Activated naive CD4-positive, alpha-beta T cell treated with anti-CD3 and anti-CD28 coated beads for 36 hours (primary cell): ENCODE data around the gene GALNT17. TPM values are rescaled to one million over a fixed set of nuclear protein-coding genes. Genes with fewer than 3 reads are reported as not detected.

Experiments used
- CTCF ChIA-PET: fragments of 350-600 bp; sonication (Branson Sonifier 250); formaldehyde crosslinking; loops from one replicate; lab custom pipeline; 2021; ENCODE audit warnings: antibody characterized with exemption; lab: Charles Lee
- DNase-seq: peaks from one replicate; pipeline ENCODE4 v3.0.0-alpha.2; 2020
- H3K27ac Mint-ChIP-seq: one replicate; pipeline ENCODE4 v1.8.0; 2021; ENCODE audit warnings: mild to moderate bottlenecking, mixed read lengths
- H3K27me3 Mint-ChIP-seq: one replicate; pipeline ENCODE4 v1.8.0; 2021; ENCODE audit warnings: low read depth, mixed read lengths
- H3K36me3 Mint-ChIP-seq: one replicate; pipeline ENCODE4 v1.8.0; 2021; ENCODE audit warnings: low read depth, mixed read lengths
- H3K4me1 Mint-ChIP-seq: one replicate; pipeline ENCODE4 v1.8.0; 2021; ENCODE audit warnings: low read depth, mixed read lengths
- H3K4me3 Mint-ChIP-seq: one replicate; pipeline ENCODE4 v1.8.0; 2021; ENCODE audit warnings: mild to moderate bottlenecking, moderate library complexity, mixed read lengths
- H3K9me3 Mint-ChIP-seq: one replicate; pipeline ENCODE4 v1.8.0; 2021; ENCODE audit warnings: mixed read lengths
- intact Hi-C: fragments of 100-400 bp; cut with micrococcal nuclease; formaldehyde crosslinking; loops from one replicate; pipeline ENCODE4 v1.15.1; 2023
- total RNA-seq, 2 experiments: library from RNA; stranded (reverse); gene quantifications; one replicate each; pipeline ENCODE4 v1.2.3, GENCODE V29; 2021

The GALNT17 gene
- total RNA-seq, 2 experiments from 2014 or later = not detected

DNA sequence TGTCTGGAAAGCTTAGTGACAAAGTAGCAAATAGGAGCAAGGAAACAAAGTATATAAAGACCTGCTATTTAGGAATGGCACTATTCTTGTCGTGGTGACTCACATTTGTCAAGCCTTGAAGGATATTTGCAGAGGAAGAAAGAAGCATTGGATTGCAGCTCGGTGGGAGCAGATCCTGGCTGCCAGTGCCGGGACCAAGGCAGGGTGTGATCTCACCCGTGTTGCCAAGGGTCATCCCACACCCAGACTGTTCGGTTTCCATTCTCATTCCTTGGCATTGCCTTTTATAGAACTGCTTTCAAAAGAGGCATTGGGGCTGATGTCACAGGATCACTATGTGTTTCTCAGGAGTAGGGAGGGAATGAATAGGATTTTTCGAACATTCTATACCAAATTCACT lies 176.2 kb downstream of the GALNT17 start:
- peaks cover 2% of the 10 kb centered on the region for H3K27me3 Mint-ChIP-seq
- no peaks in the 10 kb centered on the region for H3K4me1 Mint-ChIP-seq
- DNase-seq = no peak
- intact Hi-C loops = no loop called here
- no peak overlapping the region for H3K27ac Mint-ChIP-seq
- peaks cover 25% of the 10 kb centered on the region for H3K9me3 Mint-ChIP-seq
- no peak overlapping the region for H3K4me3 Mint-ChIP-seq
- no peaks in the 10 kb centered on the region for H3K36me3 Mint-ChIP-seq
- CTCF ChIA-PET = no interaction called here

DNA sequence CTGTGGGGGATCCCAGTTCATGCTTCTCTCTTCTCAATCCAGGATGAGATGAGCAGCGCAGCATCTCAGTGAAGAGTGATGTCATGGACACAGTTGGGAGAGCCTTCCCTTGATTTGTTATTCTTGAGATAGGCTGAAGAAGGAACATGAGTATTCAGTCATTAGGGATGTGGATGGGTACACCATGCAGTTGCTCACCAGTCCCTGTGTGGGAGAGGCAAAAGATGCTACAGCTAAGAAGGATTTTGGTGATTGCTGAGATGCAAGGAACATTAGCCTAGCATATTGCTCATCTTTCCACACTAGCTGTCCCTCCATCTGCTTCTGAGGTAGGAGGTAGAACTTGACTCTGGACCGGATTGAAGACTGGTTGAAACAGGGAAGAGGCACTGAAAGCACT lies 179.6 kb downstream of the GALNT17 start:
- Mint-ChIP-seq H3K4me1 (no peaks in the 10 kb centered on the region), H3K36me3 (no peaks in the 10 kb centered on the region), H3K9me3 (peaks cover 33% of the 10 kb centered on the region), H3K27me3 (peaks cover 2% of the 10 kb centered on the region), H3K4me3 (no peak overlapping the region), H3K27ac (no peak overlapping the region)
- CTCF ChIA-PET = no interaction called here
- intact Hi-C loops = no loop called here
- no peak for DNase-seq

DNA sequence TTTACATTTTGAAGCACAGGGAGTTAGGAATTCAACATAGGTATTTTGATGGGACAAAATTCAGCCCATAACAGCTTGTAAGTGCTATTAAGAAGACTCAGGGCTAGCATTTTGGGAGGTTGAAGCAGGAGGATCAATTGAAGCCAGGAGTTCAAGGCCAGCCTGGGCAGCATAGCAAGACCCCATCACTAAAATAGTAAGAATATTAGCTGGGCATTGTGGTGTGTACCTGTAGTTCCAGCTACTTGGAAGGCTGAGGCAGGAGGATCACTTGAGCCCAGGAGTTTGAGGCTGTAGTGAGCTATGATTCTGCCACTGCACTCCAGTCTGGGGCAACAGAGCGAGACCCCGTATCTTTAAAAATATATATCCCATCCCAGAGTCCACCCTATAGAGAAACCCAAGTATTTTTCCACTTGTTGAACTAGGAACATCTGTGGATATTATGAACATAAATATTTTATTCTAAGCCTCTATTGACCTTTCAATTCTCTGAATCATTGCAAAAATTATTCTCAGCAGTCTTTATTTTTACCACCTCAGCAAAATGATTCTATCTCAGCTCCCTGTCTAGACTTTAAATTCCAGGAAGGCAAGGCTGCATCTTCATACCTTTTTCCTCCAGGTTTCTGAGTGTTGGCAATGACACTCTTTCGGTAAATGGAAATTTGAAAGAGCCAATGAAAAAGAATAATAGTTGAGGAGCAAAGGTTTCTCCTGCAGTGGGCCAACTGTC lies 181.0 kb downstream of the GALNT17 start:
- DNase-seq = no peak
- Mint-ChIP-seq H3K4me1 (no peaks in the 10 kb centered on the region), H3K36me3 (no peaks in the 10 kb centered on the region), H3K4me3 (no peak overlapping the region), H3K9me3 (peaks cover 29% of the 10 kb centered on the region), H3K27ac (no peak overlapping the region), H3K27me3 (peaks cover 2% of the 10 kb centered on the region)
- intact Hi-C loops = no loop called here
- CTCF ChIA-PET = no interaction called here

- no peak for DNase-seq
- Mint-ChIP-seq H3K4me3 (no peak overlapping the region), H3K4me1 (no peaks in the 10 kb centered on the region), H3K27me3 (peaks cover 2% of the 10 kb centered on the region), H3K36me3 (no peaks in the 10 kb centered on the region), H3K9me3 (peaks cover 29% of the 10 kb centered on the region), H3K27ac (no peak overlapping the region)
- intact Hi-C loops = no loop called here
- CTCF ChIA-PET = no interaction called here
These were observed 181.6 kb downstream of the GALNT17 start for GRCh38 chr7:71313553-71313952.

DNA sequence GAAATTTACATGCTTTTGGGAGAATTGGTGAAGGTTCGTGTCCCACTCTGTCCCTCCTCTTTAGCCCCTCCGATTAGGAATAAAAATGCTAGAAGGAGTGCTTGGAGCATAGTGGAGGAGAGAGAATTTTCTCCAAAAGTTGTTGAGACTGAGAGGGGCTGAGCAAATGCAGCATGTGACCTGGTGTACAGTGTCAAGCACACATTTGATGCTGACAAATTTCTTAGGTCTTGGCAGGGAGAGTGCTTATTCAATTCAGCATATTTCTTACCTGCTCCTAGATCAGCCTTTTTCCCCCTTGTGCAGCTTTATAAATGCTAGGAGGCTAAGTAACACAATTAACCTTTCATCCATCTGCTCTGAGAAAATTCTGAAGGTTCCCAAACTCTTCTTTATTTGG lies 189.0 kb downstream of the GALNT17 start:
- Mint-ChIP-seq H3K4me3 (no peak overlapping the region), H3K27ac (no peak overlapping the region), H3K4me1 (no peaks in the 10 kb centered on the region), H3K27me3 (no peaks in the 10 kb centered on the region), H3K9me3 (peaks cover 9% of the 10 kb centered on the region), H3K36me3 (no peaks in the 10 kb centered on the region)
- DNase-seq = no peak
- CTCF ChIA-PET = no interaction called here
- intact Hi-C loops = no loop called here

- no peaks in the 10 kb centered on the region for H3K36me3 Mint-ChIP-seq
- CTCF ChIA-PET = no interaction called here
- no peaks in the 10 kb centered on the region for H3K27me3 Mint-ChIP-seq
- no peaks in the 10 kb centered on the region for H3K4me1 Mint-ChIP-seq
- no peak overlapping the region for H3K27ac Mint-ChIP-seq
- H3K4me3 Mint-ChIP-seq = no peak overlapping the region
- DNase-seq = no peak
- H3K9me3 Mint-ChIP-seq = peaks cover 9% of the 10 kb centered on the region
- intact Hi-C loops = no loop called here
These were observed 190.3 kb downstream of the GALNT17 start for GRCh38 chr7:71322201-71322600.

DNA sequence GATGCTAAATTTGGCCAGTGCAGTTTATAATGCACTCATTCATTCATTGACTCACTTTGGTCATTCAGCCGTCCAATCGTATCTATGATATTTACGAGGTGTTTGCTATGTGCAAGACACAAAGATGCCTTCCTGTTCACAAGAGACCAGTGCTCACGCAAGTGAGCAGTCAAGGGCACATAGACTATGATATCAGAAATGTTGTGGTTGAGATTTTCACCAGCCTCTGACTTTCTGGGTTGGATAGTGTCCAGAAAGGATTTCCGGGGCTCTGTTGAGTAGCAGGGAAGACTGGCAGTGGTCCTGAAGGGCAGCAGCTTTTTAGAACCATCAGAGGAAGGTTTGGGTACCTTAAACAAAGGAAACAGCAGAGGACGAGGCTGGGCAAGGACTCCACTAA lies 191.8 kb downstream of the GALNT17 start:
- CTCF ChIA-PET = no interaction called here
- intact Hi-C loops = no loop called here
- Mint-ChIP-seq H3K4me3 (no peak overlapping the region), H3K36me3 (no peaks in the 10 kb centered on the region), H3K27ac (no peak overlapping the region), H3K9me3 (peaks cover 11% of the 10 kb centered on the region), H3K27me3 (no peaks in the 10 kb centered on the region), H3K4me1 (no peaks in the 10 kb centered on the region)
- no peak for DNase-seq

DNA sequence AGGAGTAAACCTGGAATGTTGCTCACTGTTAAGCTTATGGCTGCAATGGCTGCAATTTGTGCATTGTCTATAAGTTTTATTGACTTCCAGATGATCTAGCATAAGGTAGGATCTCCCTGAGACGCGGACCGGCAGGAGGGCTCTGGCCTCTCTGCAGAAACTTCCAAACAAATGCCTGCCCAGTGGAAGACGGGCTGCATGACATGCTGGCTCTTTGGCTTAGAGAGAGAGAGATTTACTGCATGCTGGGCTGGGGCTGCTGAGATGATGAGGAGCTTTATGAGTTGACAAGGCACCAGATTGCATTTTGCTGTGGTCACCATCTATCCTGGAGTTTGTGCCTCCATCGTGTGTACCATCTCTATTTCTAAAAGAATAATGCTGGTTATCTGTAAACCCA lies 193.2 kb downstream of the GALNT17 start:
- H3K4me3 Mint-ChIP-seq = no peak overlapping the region
- H3K27me3 Mint-ChIP-seq = no peaks in the 10 kb centered on the region
- no peaks in the 10 kb centered on the region for H3K36me3 Mint-ChIP-seq
- CTCF ChIA-PET = interaction anchor here (0.6 kb wide), 1 partner anchor 102 kb away, joined by 4 read pairs; no protein-coding TSS in a partner anchor
- H3K27ac Mint-ChIP-seq = no peak overlapping the region
- H3K4me1 Mint-ChIP-seq = no peaks in the 10 kb centered on the region
- intact Hi-C loops = no loop called here
- DNase-seq = no peak
- peaks cover 8% of the 10 kb centered on the region for H3K9me3 Mint-ChIP-seq

GRCh38 chr7:71326595-71326994 lies 194.7 kb downstream of the GALNT17 start:
- CTCF ChIA-PET = no interaction called here
- DNase-seq = no peak
- Mint-ChIP-seq H3K27me3 (no peaks in the 10 kb centered on the region), H3K27ac (no peak overlapping the region), H3K4me3 (no peak overlapping the region), H3K4me1 (no peaks in the 10 kb centered on the region), H3K9me3 (peaks cover 8% of the 10 kb centered on the region), H3K36me3 (no peaks in the 10 kb centered on the region)
- intact Hi-C loops = no loop called here

DNA sequence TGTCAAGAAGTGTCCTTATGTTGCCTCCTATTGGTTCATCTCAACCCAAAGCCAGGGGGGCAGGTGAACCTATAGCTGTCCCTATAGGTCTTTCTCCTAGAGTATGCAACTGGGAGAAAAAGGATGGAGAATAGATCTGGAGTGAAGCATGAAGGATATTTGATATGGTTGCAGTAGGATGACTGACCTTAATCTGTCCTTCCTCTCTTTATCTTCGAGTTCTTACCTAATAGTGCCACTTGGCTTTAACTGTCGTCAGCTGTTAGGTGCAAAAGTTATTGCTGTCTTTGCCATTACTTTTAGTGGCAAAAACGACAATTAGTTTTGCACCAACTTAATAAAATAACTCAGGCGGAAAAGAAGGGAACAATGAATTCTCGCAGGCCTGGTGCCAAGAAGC lies 196.0 kb downstream of the GALNT17 start:
- no peaks in the 10 kb centered on the region for H3K27me3 Mint-ChIP-seq
- no peak for DNase-seq
- intact Hi-C loops = no loop called here
- no peak overlapping the region for H3K4me3 Mint-ChIP-seq
- H3K9me3 Mint-ChIP-seq = peaks cover 6% of the 10 kb centered on the region
- no peaks in the 10 kb centered on the region for H3K4me1 Mint-ChIP-seq
- CTCF ChIA-PET = no interaction called here
- no peak overlapping the region for H3K27ac Mint-ChIP-seq
- no peaks in the 10 kb centered on the region for H3K36me3 Mint-ChIP-seq

- peaks cover 6% of the 10 kb centered on the region for H3K9me3 Mint-ChIP-seq
- H3K4me3 Mint-ChIP-seq = no peak overlapping the region
- no peak overlapping the region for H3K27ac Mint-ChIP-seq
- H3K27me3 Mint-ChIP-seq = no peaks in the 10 kb centered on the region
- no peaks in the 10 kb centered on the region for H3K4me1 Mint-ChIP-seq
- DNase-seq = no peak
- intact Hi-C loops = no loop called here
- CTCF ChIA-PET = no interaction called here
- no peaks in the 10 kb centered on the region for H3K36me3 Mint-ChIP-seq
These were observed 197.2 kb downstream of the GALNT17 start for GRCh38 chr7:71329030-71329660.

DNA sequence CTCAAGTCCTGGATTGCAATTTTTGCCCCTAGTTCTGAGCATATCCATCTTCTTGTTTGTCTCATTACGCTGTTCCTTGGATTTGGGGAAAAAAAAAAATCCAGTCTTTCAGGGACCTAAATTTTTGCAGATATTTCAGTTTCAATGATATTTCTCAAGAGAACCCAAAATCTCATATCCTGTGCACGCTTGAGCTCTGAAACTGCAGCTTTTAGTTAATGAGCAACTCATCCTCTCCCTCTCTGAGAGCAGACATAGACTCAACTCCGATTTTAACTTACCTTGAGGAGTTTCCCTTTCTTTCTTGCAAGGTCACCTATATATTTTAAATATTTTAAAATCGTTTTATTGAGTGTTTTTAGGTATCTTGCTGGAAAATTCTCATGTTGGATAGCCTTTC lies 200.3 kb downstream of the GALNT17 start:
- CTCF ChIA-PET = interaction anchor here (0.6 kb wide), 1 partner anchor 162 kb away, joined by 7 read pairs; no protein-coding TSS in a partner anchor
- no peaks in the 10 kb centered on the region for H3K4me1 Mint-ChIP-seq
- DNase-seq = no peak
- intact Hi-C loops = no loop called here
- H3K4me3 Mint-ChIP-seq = no peak overlapping the region
- no peaks in the 10 kb centered on the region for H3K36me3 Mint-ChIP-seq
- no peaks in the 10 kb centered on the region for H3K27me3 Mint-ChIP-seq
- H3K27ac Mint-ChIP-seq = no peak overlapping the region
- peaks cover 8% of the 10 kb centered on the region for H3K9me3 Mint-ChIP-seq

- no peak overlapping the region for H3K4me3 Mint-ChIP-seq
These were observed 202.6 kb downstream of the GALNT17 start for GRCh38 chr7:71334541-71334940.

More at GRCh38 chr7:71334541-71334940, 202.6 kb downstream of the GALNT17 start:
- no peaks in the 10 kb centered on the region for H3K36me3 Mint-ChIP-seq
- CTCF ChIA-PET = no interaction called here
- peaks cover 5% of the 10 kb centered on the region for H3K9me3 Mint-ChIP-seq
- H3K27me3 Mint-ChIP-seq = no peaks in the 10 kb centered on the region
- H3K4me1 Mint-ChIP-seq = no peaks in the 10 kb centered on the region
- intact Hi-C loops = no loop called here
- H3K27ac Mint-ChIP-seq = no peak overlapping the region
- no peak for DNase-seq
